Liver (tissue), 9 donors: ENCODE results near the gene CD6. TPM values are rescaled to one million over a fixed set of nuclear protein-coding genes. Genes with fewer than 3 reads are reported as not detected.

Source experiments
- DNase-seq: peaks from one replicate; pipeline ENCODE4 v3.0.0-alpha.2; 2017; ENCODE audit warnings: low spot score
- H3K27ac ChIP-seq, 2 donors: one replicate each; pipeline ENCODE4 v1.7.0; 2013; ENCODE audit warnings: inconsistent platforms in 2 of 2, low read length in 2 of 2, control low read depth in 1 of 2, low read depth in 1 of 2, mild to moderate bottlenecking in 1 of 2
- H3K27me3 ChIP-seq, 4 donors: one replicate each; pipeline versions ENCODE4 v1.6.1 to v1.7.0; 2013; ENCODE audit warnings: low read length in 3 of 4, inconsistent platforms in 1 of 4, mild to moderate bottlenecking in 1 of 4, moderate library complexity in 1 of 4; ENCODE audit not compliant: control insufficient read depth in 4 of 4, insufficient read depth in 4 of 4
- H3K36me3 ChIP-seq, 4 donors: one replicate each; pipeline versions ENCODE4 v1.6.1 to v1.7.0; 2013; ENCODE audit warnings: low read length in 3 of 4, mild to moderate bottlenecking in 3 of 4, low read depth in 1 of 4, moderate library complexity in 1 of 4; ENCODE audit not compliant: control insufficient read depth in 4 of 4, insufficient read depth in 3 of 4
- H3K4me1 ChIP-seq, 4 donors: one replicate each; pipeline versions ENCODE4 v1.6.1 to v1.7.0; 2013; ENCODE audit warnings: low read length in 3 of 4, mild to moderate bottlenecking in 3 of 4, moderate library complexity in 1 of 4; ENCODE audit not compliant: control insufficient read depth in 4 of 4, insufficient read depth in 4 of 4
- H3K4me3 ChIP-seq, 3 donors: one replicate each; pipeline versions ENCODE4 v1.6.1 to v1.7.0; 2013; ENCODE audit warnings: low read length in 3 of 3, control low read depth in 1 of 3, low read depth in 1 of 3, mild to moderate bottlenecking in 1 of 3
- H3K9ac ChIP-seq, 2 donors: one replicate each; pipeline ENCODE4 v1.7.0; 2013; ENCODE audit warnings: low read length in 2 of 2, mild to moderate bottlenecking in 2 of 2, moderate library complexity in 2 of 2, control low read depth in 1 of 2, low read depth in 1 of 2
- H3K9me3 ChIP-seq, 4 donors: one replicate each; pipeline versions ENCODE4 v1.6.1 to v1.7.0; 2013; ENCODE audit warnings: low read length in 3 of 4; ENCODE audit not compliant: control insufficient read depth in 4 of 4
- ATF3 ChIP-seq: IDR thresholded peaks from 2 replicates; pipeline ENCODE4 v1.6.1; 2016; ENCODE audit warnings: antibody characterized with exemption
- CTCF ChIP-seq: fragments of 150-350 bp; IDR thresholded peaks from 2 replicates; pipeline ENCODE4 v1.5.1; 2017; ENCODE audit warnings: improper control_type of control experiment, low read depth, low read length; ENCODE audit not compliant: missing input control
- EGR1 ChIP-seq, 2 donors: IDR thresholded peaks; 2 replicates each; pipeline ENCODE4 v1.6.1; 2016 to 2018; ENCODE audit warnings: antibody characterized with exemption in 2 of 2, low read depth in 2 of 2
- FOXA1 ChIP-seq: IDR thresholded peaks from 2 replicates; pipeline ENCODE4 v1.6.1; 2016; ENCODE audit warnings: antibody characterized with exemption
- FOXA2 ChIP-seq: IDR thresholded peaks from 2 replicates; pipeline ENCODE4 v1.6.1; 2016; ENCODE audit warnings: antibody characterized with exemption
- GABPA ChIP-seq, 2 donors: IDR thresholded peaks in 1 of 2; conservative IDR thresholded peaks in 1 of 2; 2 replicates each; pipeline ENCODE4 v1.6.1; 2016; ENCODE audit warnings: antibody characterized with exemption in 2 of 2, mild to moderate bottlenecking in 1 of 2, moderate library complexity in 1 of 2
- HNF4A ChIP-seq, 2 donors: conservative IDR thresholded peaks; 2 replicates each; pipeline ENCODE4 v1.6.1; 2016; ENCODE audit warnings: antibody characterized with exemption in 2 of 2, mild to moderate bottlenecking in 2 of 2
- HNF4G ChIP-seq: IDR thresholded peaks from 2 replicates; pipeline ENCODE4 v1.6.1; 2016; ENCODE audit warnings: antibody characterized with exemption
- JUND ChIP-seq, 2 donors: IDR thresholded peaks; 2 replicates each; pipeline ENCODE4 v1.6.1; 2016; ENCODE audit warnings: antibody characterized with exemption in 2 of 2
- NR2F2 ChIP-seq: IDR thresholded peaks from 2 replicates; pipeline ENCODE4 v1.6.1; 2016; ENCODE audit warnings: antibody characterized with exemption
- RAD21 ChIP-seq, 2 donors: IDR thresholded peaks; 2 replicates each; pipeline ENCODE4 v1.6.1; 2016; ENCODE audit warnings: antibody characterized with exemption in 2 of 2, mild to moderate bottlenecking in 2 of 2
- RXRA ChIP-seq, 2 donors: IDR thresholded peaks; 2 replicates each; pipeline ENCODE4 v1.6.1; 2017 to 2018; ENCODE audit warnings: antibody characterized with exemption in 2 of 2, mild to moderate bottlenecking in 1 of 2
- SP1 ChIP-seq: IDR thresholded peaks from 2 replicates; pipeline ENCODE4 v1.6.1; 2018; ENCODE audit warnings: antibody characterized with exemption, mild to moderate bottlenecking
- TAF1 ChIP-seq: conservative IDR thresholded peaks from 2 replicates; pipeline ENCODE4 v1.6.1; 2016; ENCODE audit warnings: antibody characterized with exemption, mild to moderate bottlenecking
- YY1 ChIP-seq: IDR thresholded peaks from 2 replicates; pipeline ENCODE4 v1.6.1; 2016; ENCODE audit warnings: antibody characterized with exemption, mild to moderate bottlenecking
- WGBS: extraction: QIAGEN DNeasy Blood & Tissue Kit; methylation state at CpG from one replicate; pipeline ENCODE4 v1.1.7; 2013; 5-methylcytosine and 5-hydroxymethylcytosine counted together
- polyA plus RNA-seq, 2 donors: library from polyadenylated mRNA; stranded (reverse) in 1 of 2; unstranded in 1 of 2; fragments of 200-250 nt in 1 of 2; fragments of >200 nt in 1 of 2; fragmentation: Nextera tagmentation in 1 of 2; extraction: Ambion mirVana in 1 of 2; gene quantifications; one replicate each; pipeline versions ENCODE4 v1.2.1 to v1.2.3, GENCODE V29; 2013 to 2015
- total RNA-seq, 2 donors: library from RNA; depleted of rRNA; stranded (reverse); fragments of >200 nt; gene quantifications; one replicate each; pipeline ENCODE4 v1.2.3, GENCODE V29; 2014
- TF ChIP-seq, protein P1 (sequence below): IDR thresholded peaks from 2 replicates; pipeline ENCODE4 v1.6.1; 2016; ENCODE audit warnings: antibody characterized with exemption, mild to moderate bottlenecking
- TF ChIP-seq, protein P2 (sequence below): IDR thresholded peaks from 2 replicates; pipeline ENCODE4 v1.6.1; 2016; ENCODE audit warnings: antibody characterized with exemption
- TF ChIP-seq, protein P3 (sequence below): IDR thresholded peaks from 2 replicates; pipeline ENCODE4 v1.6.1; 2016; ENCODE audit warnings: antibody characterized with exemption
- donor health status: healthy.
- donor health status: healthy.
- donor health status: healthy.
- donor health status: healthy.
- donor health status: healthy.

The CD6 gene
- total and polyA plus RNA-seq, 4 donors = 0.31 to 0.59 (median 0.45) TPM

- 73% methylated on average over 5 of the region's 5 CpGs for WGBS
- Histone ChIP-seq H3K9ac (no peak overlapping the region), H3K4me3 (no peak overlapping the region), H3K36me3 (peaks cover 0 to 3% (median 0%) of the 10 kb centered on the region in 4 donors), H3K27ac (no peak overlapping the region), H3K4me1 (no peaks in the 10 kb centered on the region), H3K9me3 (no peaks in the 10 kb centered on the region), H3K27me3 (no peaks in the 10 kb centered on the region)
- TF ChIP-seq FOXA2 = no peak
- TF ChIP-seq JUND (IDR thresholded peaks at IDR 0.05) = no peak
- TF ChIP-seq, protein P1, sequence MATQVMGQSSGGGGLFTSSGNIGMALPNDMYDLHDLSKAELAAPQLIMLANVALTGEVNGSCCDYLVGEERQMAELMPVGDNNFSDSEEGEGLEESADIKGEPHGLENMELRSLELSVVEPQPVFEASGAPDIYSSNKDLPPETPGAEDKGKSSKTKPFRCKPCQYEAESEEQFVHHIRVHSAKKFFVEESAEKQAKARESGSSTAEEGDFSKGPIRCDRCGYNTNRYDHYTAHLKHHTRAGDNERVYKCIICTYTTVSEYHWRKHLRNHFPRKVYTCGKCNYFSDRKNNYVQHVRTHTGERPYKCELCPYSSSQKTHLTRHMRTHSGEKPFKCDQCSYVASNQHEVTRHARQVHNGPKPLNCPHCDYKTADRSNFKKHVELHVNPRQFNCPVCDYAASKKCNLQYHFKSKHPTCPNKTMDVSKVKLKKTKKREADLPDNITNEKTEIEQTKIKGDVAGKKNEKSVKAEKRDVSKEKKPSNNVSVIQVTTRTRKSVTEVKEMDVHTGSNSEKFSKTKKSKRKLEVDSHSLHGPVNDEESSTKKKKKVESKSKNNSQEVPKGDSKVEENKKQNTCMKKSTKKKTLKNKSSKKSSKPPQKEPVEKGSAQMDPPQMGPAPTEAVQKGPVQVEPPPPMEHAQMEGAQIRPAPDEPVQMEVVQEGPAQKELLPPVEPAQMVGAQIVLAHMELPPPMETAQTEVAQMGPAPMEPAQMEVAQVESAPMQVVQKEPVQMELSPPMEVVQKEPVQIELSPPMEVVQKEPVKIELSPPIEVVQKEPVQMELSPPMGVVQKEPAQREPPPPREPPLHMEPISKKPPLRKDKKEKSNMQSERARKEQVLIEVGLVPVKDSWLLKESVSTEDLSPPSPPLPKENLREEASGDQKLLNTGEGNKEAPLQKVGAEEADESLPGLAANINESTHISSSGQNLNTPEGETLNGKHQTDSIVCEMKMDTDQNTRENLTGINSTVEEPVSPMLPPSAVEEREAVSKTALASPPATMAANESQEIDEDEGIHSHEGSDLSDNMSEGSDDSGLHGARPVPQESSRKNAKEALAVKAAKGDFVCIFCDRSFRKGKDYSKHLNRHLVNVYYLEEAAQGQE = no peak
- no peak for TF ChIP-seq NR2F2
- no peak for TF ChIP-seq EGR1 (IDR thresholded peaks at IDR 0.05; ENCODE audit: low read depth in 2 of 2)
- TF ChIP-seq TAF1 = no peak
- DNase-seq = no peak
Observed at GRCh38 chr11:60932605-60933356, 38.7 kb upstream of the CD6 start.

DNA sequence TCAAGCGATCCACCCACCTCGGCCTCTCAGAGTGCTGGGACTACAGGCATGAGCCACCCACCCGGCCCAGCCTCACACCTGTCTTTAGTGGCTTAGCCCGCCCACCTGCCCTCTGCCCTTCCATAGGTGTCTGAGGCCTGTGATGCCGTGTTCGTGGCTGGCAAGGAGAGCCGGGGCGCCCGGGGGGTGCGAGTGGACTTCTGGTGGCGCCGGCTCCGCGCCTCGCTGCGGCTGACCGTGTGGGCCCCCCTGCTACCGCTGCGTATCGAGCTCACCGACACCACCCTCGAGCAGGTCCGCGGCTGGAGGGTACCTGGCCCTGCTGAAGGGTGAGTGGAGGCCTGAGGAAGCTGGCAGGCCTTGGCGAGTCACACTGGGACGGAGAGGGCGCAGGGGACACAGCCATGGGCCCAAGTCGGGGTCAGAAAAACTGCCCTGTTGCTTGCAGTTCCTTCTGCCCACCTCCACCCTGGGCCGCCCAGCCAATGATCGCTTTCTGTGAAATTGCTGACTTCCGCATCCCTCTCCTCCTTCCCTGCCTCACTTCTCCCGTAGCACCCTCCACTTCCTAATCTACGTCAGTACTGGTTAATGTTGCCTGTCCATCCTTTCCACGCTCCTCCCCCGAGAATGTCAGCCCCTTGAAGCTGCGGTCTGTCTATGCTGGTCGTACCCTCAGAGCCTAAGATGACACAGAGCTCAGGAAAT lies 37.9 kb upstream of the CD6 start:
- Histone ChIP-seq H3K9me3 (no peaks in the 10 kb centered on the region), H3K9ac (no peak overlapping the region), H3K36me3 (peaks cover 0 to 4% (median 1%) of the 10 kb centered on the region in 4 donors), H3K4me3 (no peak overlapping the region), H3K4me1 (no peaks in the 10 kb centered on the region), H3K27ac (no peak overlapping the region), H3K27me3 (no peaks in the 10 kb centered on the region)
- no peak for TF ChIP-seq HNF4A (conservative IDR thresholded peaks at IDR 0.05)
- TF ChIP-seq, protein P1 = no peak
- TF ChIP-seq, protein P2, sequence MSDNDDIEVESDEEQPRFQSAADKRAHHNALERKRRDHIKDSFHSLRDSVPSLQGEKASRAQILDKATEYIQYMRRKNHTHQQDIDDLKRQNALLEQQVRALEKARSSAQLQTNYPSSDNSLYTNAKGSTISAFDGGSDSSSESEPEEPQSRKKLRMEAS = no peak
- no peak for TF ChIP-seq EGR1 (IDR thresholded peaks at IDR 0.05; ENCODE audit: low read depth in 2 of 2)
- no peak for TF ChIP-seq ATF3
- TF ChIP-seq NR2F2 = no peak
- TF ChIP-seq CTCF = no peak
- no peak for TF ChIP-seq HNF4G
- TF ChIP-seq GABPA (IDR thresholded peaks at IDR 0.05 in 1 of 2, conservative IDR thresholded peaks at IDR 0.05 in 1 of 2) = no peak
- TF ChIP-seq, protein P3, sequence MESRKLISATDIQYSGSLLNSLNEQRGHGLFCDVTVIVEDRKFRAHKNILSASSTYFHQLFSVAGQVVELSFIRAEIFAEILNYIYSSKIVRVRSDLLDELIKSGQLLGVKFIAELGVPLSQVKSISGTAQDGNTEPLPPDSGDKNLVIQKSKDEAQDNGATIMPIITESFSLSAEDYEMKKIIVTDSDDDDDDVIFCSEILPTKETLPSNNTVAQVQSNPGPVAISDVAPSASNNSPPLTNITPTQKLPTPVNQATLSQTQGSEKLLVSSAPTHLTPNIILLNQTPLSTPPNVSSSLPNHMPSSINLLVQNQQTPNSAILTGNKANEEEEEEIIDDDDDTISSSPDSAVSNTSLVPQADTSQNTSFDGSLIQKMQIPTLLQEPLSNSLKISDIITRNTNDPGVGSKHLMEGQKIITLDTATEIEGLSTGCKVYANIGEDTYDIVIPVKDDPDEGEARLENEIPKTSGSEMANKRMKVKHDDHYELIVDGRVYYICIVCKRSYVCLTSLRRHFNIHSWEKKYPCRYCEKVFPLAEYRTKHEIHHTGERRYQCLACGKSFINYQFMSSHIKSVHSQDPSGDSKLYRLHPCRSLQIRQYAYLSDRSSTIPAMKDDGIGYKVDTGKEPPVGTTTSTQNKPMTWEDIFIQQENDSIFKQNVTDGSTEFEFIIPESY = no peak
- no peak for TF ChIP-seq SP1
- no peak for TF ChIP-seq RAD21 (IDR thresholded peaks at IDR 0.05)
- no peak for TF ChIP-seq RXRA (IDR thresholded peaks at IDR 0.05)
- TF ChIP-seq FOXA1 = no peak
- no peak for TF ChIP-seq YY1
- TF ChIP-seq FOXA2 = no peak
- no peak for TF ChIP-seq TAF1
- no peak for TF ChIP-seq JUND (IDR thresholded peaks at IDR 0.05)
- no peak for DNase-seq
- 92% methylated on average over 37 of the region's 37 CpGs for WGBS
